GM12878 (cell line): ENCODE measurements around the gene NRIP3. TPM values are rescaled to one million over a fixed set of nuclear protein-coding genes. Genes with fewer than 3 reads are reported as not detected.

Experiments
- ATAC-seq: fragments of 200-7000 bp; cut with Tn5 transposase; 3 replicates; pipeline ENCODE4 v1.9.1; 2020; ENCODE audit warnings: mild to moderate bottlenecking, moderate library complexity
- BruUV-seq: library from RNA; stranded (reverse); fragments of 400-500 nt; replicated peaks from 2 replicates; lab custom pipeline; 2021; lab: Mats Ljungman, UMichigan
- CTCF ChIA-PET: fragments of 300-600 bp; sonication (Branson Sonifier 250); formaldehyde crosslinking; extraction: SDS; loops from one replicate; lab custom pipeline; 2021; ENCODE audit warnings: inconsistent platforms; lab: Yijun Ruan, JAX
- POLR2A ChIA-PET: fragments of 350-600 bp; formaldehyde crosslinking; extraction: SDS; loops from one replicate; lab custom pipeline; 2021; ENCODE audit warnings: inconsistent platforms; lab: Charles Lee
- RAD21 ChIA-PET: fragments of 300-600 bp; sonication (Branson Sonifier 250); formaldehyde crosslinking; loops from one replicate; lab custom pipeline; 2023; ENCODE audit warnings: antibody characterized with exemption; ENCODE audit not compliant: unreplicated experiment; lab: Charles Lee
- SMC1A ChIA-PET: fragments of 300-600 bp; sonication (Branson Sonifier 250); formaldehyde crosslinking; loops from one replicate; lab custom pipeline; 2023; ENCODE audit not compliant: unreplicated experiment, uncharacterized antibody; lab: Charles Lee
- DNase-seq: peaks from one replicate; pipeline ENCODE4 v3.0.0-alpha.2; 2011; ENCODE audit warnings: low read depth, low spot score
- FAIRE-seq: peaks from 3 replicates; lab custom pipeline; 2011; peaks lifted over from hg19 to GRCh38; lab: Jason Lieb, UNC
- H2AFZ ChIP-seq: 2 replicates; pipeline ENCODE4 v1.6.0; 2011; ENCODE audit warnings: low read depth, low read length, control low read depth; ENCODE audit not compliant: control insufficient read depth
- H3K27ac ChIP-seq: 2 replicates; pipeline ENCODE4 v1.5.1; 2011; ENCODE audit warnings: control low read depth; ENCODE audit not compliant: control insufficient read depth, insufficient read depth
- H3K27me3 ChIP-seq, 2 experiments: replicated peaks in 1 of 2; 2 replicates each; pipeline versions ENCODE4 v1.6.0 to v1.6.1; 2011; ENCODE audit warnings: low read length in 1 of 2; ENCODE audit not compliant: control insufficient read depth in 2 of 2, insufficient read depth in 2 of 2
- H3K36me3 ChIP-seq, 2 experiments: 2 replicates each; pipeline ENCODE4 v1.5.1; 2011; ENCODE audit warnings: low read length in 1 of 2; ENCODE audit not compliant: control insufficient read depth in 2 of 2, insufficient read depth in 2 of 2
- H3K4me1 ChIP-seq: 2 replicates; pipeline ENCODE4 v1.6.1; 2011; ENCODE audit warnings: mild to moderate bottlenecking, low read length, moderate library complexity, mixed read lengths; ENCODE audit not compliant: control insufficient read depth, insufficient read depth
- H3K4me2 ChIP-seq: 2 replicates; pipeline ENCODE4 v1.6.0; 2011; ENCODE audit warnings: control low read depth; ENCODE audit not compliant: control insufficient read depth, insufficient read depth
- H3K4me3 ChIP-seq: fragments of 200-600 bp; sonication (generic); 2 replicates; pipeline ENCODE4 v1.5.1; 2016
- H3K79me2 ChIP-seq: 2 replicates; pipeline ENCODE4 v1.6.0; 2011; ENCODE audit warnings: low read length; ENCODE audit not compliant: control insufficient read depth, insufficient read depth
- H3K9ac ChIP-seq: 2 replicates; pipeline ENCODE4 v1.8.0; 2011; ENCODE audit warnings: low read length, control low read depth, mixed read lengths; ENCODE audit not compliant: control insufficient read depth, insufficient read depth
- H3K9me3 ChIP-seq: replicated peaks from 3 replicates; pipeline ENCODE4 v1.5.1; 2011; ENCODE audit warnings: mild to moderate bottlenecking, low read length; ENCODE audit not compliant: control insufficient read depth, insufficient read depth
- H4K20me1 ChIP-seq: 2 replicates; pipeline ENCODE4 v1.6.0; 2011; ENCODE audit not compliant: control insufficient read depth, insufficient read depth
- BCL11A ChIP-seq: IDR thresholded peaks from 2 replicates; pipeline ENCODE4 v1.6.1; 2011; ENCODE audit warnings: low read depth, low read length
- BHLHE40 ChIP-seq, 2 experiments: fragments of 450-650 bp in 1 of 2; IDR thresholded peaks; 2 replicates each; pipeline ENCODE4 v1.6.1; 2011 to 2017; ENCODE audit warnings: low read depth in 2 of 2, borderline replicate concordance in 1 of 2, improper control_type of control experiment in 1 of 2, low read length in 1 of 2, mild to moderate bottlenecking in 1 of 2
- CEBPB ChIP-seq, 2 experiments: fragments of 150-350 bp in 1 of 2; IDR thresholded peaks; 2 replicates each; pipeline ENCODE4 v1.6.1; 2012 to 2014; ENCODE audit warnings: low read depth in 2 of 2, low read length in 2 of 2, borderline replicate concordance in 1 of 2, inconsistent platforms in 1 of 2
- CEBPZ ChIP-seq: fragments of 150-350 bp; IDR thresholded peaks from 2 replicates; pipeline ENCODE4 v1.6.1; 2016; ENCODE audit warnings: low read depth, low read length
- KLF5 ChIP-seq: fragments of 450-650 bp; IDR thresholded peaks from 2 replicates; pipeline ENCODE4 v1.6.1; 2014; ENCODE audit warnings: mild to moderate bottlenecking; ENCODE audit not compliant: partially characterized antibody
- MTA3 ChIP-seq: IDR thresholded peaks from 2 replicates; pipeline ENCODE4 v1.6.1; 2012; ENCODE audit warnings: low read length, inconsistent platforms, borderline replicate concordance
- POLR2AphosphoS2 ChIP-seq: IDR thresholded peaks from 2 replicates; pipeline ENCODE4 v1.6.1; 2011; ENCODE audit warnings: low read depth, mild to moderate bottlenecking, low read length, improper control_type of control experiment, moderate library complexity
- SIX5 ChIP-seq: IDR thresholded peaks from 2 replicates; pipeline ENCODE4 v1.6.1; 2011; ENCODE audit warnings: mild to moderate bottlenecking, low read depth, low read length, moderate library complexity; ENCODE audit not compliant: severe bottlenecking
- SMAD1 ChIP-seq: fragments of 450-650 bp; IDR thresholded peaks from 2 replicates; pipeline ENCODE4 v1.6.1; 2018; ENCODE audit warnings: mild to moderate bottlenecking, low read depth; ENCODE audit not compliant: partially characterized antibody
- SMARCA5 ChIP-seq: fragments of 450-650 bp; IDR thresholded peaks from 2 replicates; pipeline ENCODE4 v1.6.1; 2017; ENCODE audit warnings: mild to moderate bottlenecking
- SREBF1 ChIP-seq: IDR thresholded peaks from 2 replicates; pipeline ENCODE4 v1.6.1; 2012; ENCODE audit warnings: mild to moderate bottlenecking, low read length
- STAT1 ChIP-seq: fragments of 450-650 bp; conservative IDR thresholded peaks from 2 replicates; pipeline ENCODE4 v1.6.1; 2014; ENCODE audit warnings: antibody characterized with exemption, mild to moderate bottlenecking
- SUPT20H ChIP-seq: IDR thresholded peaks from 2 replicates; pipeline ENCODE4 v1.6.1; 2011; ENCODE audit warnings: low read depth, mild to moderate bottlenecking, low read length, moderate library complexity, borderline replicate concordance; ENCODE audit not compliant: control insufficient read depth
- WRNIP1 ChIP-seq: IDR thresholded peaks from 2 replicates; pipeline ENCODE4 v1.6.1; 2011; ENCODE audit warnings: low read depth, low read length, improper control_type of control experiment, borderline replicate concordance
- WGBS: methylation state at CpG from one replicate; pipeline ENCODE4 v1.1.6; 2016; ENCODE audit warnings: low lambda C conversion rate; ENCODE audit not compliant: insufficient replicate concordance, insufficient coverage; ENCODE audit errors: missing lambda C conversion rate; 5-methylcytosine and 5-hydroxymethylcytosine counted together
- in situ Hi-C: fragments of 300-500 bp; cut with MboI; formaldehyde crosslinking; loops from 9 replicates; pipeline ENCODE4 v1.14.3; 2018; ENCODE audit warnings: mixed read lengths
- intact Hi-C: fragments of 100-400 bp; cut with micrococcal nuclease; formaldehyde crosslinking; loops from one replicate; pipeline ENCODE4 v1.14.2; 2022; ENCODE audit not compliant: unreplicated experiment
- polyA plus RNA-seq, 11 experiments: library from polyadenylated mRNA; depleted of rRNA in 4 of 11; unstranded in 6 of 11; stranded (reverse) in 5 of 11; fragments of >200 nt; fragmentation: Nextera tagmentation in 4 of 11; fragmentation: Illumina TruSeq in 1 of 11; extraction: Ambion mirVana in 4 of 11; extraction: Trizol in 1 of 11; gene quantifications; 1 replicate in 1 of 11; 2 replicates in 10 of 11; pipeline versions ENCODE4 v1.2.1 to v1.2.3, GENCODE V29; 2011 to 2016; ENCODE audit warnings: inconsistent platforms in 2 of 11, missing spikeins in 2 of 11, low read depth in 1 of 11
- total RNA-seq, 4 experiments: library from RNA; depleted of rRNA in 3 of 4; stranded (reverse); fragments of >200 nt in 3 of 4; fragmentation: Illumina TruSeq in 1 of 4; extraction: Trizol in 1 of 4; gene quantifications; 2 replicates each; pipeline versions ENCODE4 v1.2.1 to v1.2.3, GENCODE V29; 2013 to 2021

The NRIP3 gene
- total and polyA plus RNA-seq, 10 of the 15 experiments (the other 5 are each of a cell fraction or from before 2014, with no cell fraction given) = under 0.01 to 0.25 (median 0.09) TPM; not detected in 7

GRCh38 chr11:9038541-9038940 lies 34.7 kb upstream of the NRIP3 start (continued):
- TF ChIP-seq CEBPZ (no peak), SREBF1 (no peak), SIX5 (no peak), BCL11A (no peak), WRNIP1 (no peak), SMAD1 (no peak)

GRCh38 chr11:9037963-9038362 lies 34.2 kb upstream of the NRIP3 start:
- Histone ChIP-seq H2AFZ (no peak overlapping the region), H4K20me1 (no peaks in the 10 kb centered on the region), H3K27ac (no peak overlapping the region), H3K9ac (no peak overlapping the region), H3K4me2 (no peak overlapping the region), H3K4me1 (no peaks in the 10 kb centered on the region), H3K79me2 (no peaks in the 10 kb centered on the region), H3K9me3 (no peaks in the 10 kb centered on the region), H3K4me3 (no peak overlapping the region), H3K27me3 (no peaks in the 10 kb centered on the region; a peak in 1 of 4 replicates), H3K36me3 (no peaks in the 10 kb centered on the region)
- ATAC-seq (no peak), FAIRE-seq (no peak), DNase-seq (no peak)
- ChIA-PET SMC1A (interaction anchor here (0.8 to 1.6 kb wide), 4 partner anchors 9 to 85 kb away, joined by 3 to 4 read pairs (median 3); no protein-coding TSS in a partner anchor), CTCF (interaction anchor here (1.0 to 5.4 kb wide), 2 partner anchors 22 to 134 kb away, joined by 5 to 36 read pairs; no protein-coding TSS in a partner anchor), POLR2A (interaction anchor here (1.5 kb wide), 1 partner anchor 9 kb away, joined by 3 read pairs; no protein-coding TSS in a partner anchor), RAD21 (interaction anchor here (0.6 kb wide), 1 partner anchor 23 kb away, joined by 3 read pairs; no protein-coding TSS in a partner anchor)
- intact Hi-C loops = no loop called here
- no peak for TF ChIP-seq STAT1
- no peak for TF ChIP-seq SMARCA5
- no peak for TF ChIP-seq BHLHE40 (IDR thresholded peaks at IDR 0.05; ENCODE audit: borderline replicate concordance in 1 of 2, low read depth in 2 of 2, low read length in 1 of 2)
- no peak for TF ChIP-seq CEBPB (IDR thresholded peaks at IDR 0.05; ENCODE audit: borderline replicate concordance in 1 of 2, low read depth in 2 of 2, low read length in 2 of 2)
- no peak for TF ChIP-seq SUPT20H
- TF ChIP-seq KLF5 = no peak
- no peak for TF ChIP-seq POLR2AphosphoS2
- no peak for TF ChIP-seq MTA3
- BruUV-seq = no TSS peak
- in situ Hi-C loops = no loop called here
- WGBS = 84% methylated on average over 1 of the region's 1 CpG
